GM23338 (cell line): ENCODE measurements around the gene NLN. TPM values are rescaled to one million over a fixed set of nuclear protein-coding genes. Genes with fewer than 3 reads are reported as not detected.

Experiments used
- ATAC-seq: fragments of 200-7000 bp; cut with Tn5 transposase; 3 replicates; pipeline ENCODE4 v1.9.1; 2020
- DNase-seq: peaks from one replicate; pipeline ENCODE4 v3.0.0-alpha.2; 2015; ENCODE audit warnings: low spot score
- H2AFZ ChIP-seq: fragments of 200-600 bp; sonication (generic); 2 replicates; pipeline ENCODE4 v1.8.0; 2016; ENCODE audit warnings: antibody characterized with exemption, mild to moderate bottlenecking, moderate library complexity
- H3F3A ChIP-seq: fragments of 200-600 bp; sonication (generic); replicated peaks from 2 replicates; pipeline ENCODE4 v1.8.0; 2017; ENCODE audit warnings: antibody characterized with exemption, mixed run types, low read depth
- H3K27ac ChIP-seq: fragments of 200-600 bp; sonication (generic); 2 replicates; pipeline ENCODE4 v1.6.1; 2016; ENCODE audit warnings: low read depth
- H3K27me3 ChIP-seq: fragments of 200-600 bp; sonication (generic); 2 replicates; pipeline ENCODE4 v1.8.0; 2016; ENCODE audit warnings: mild to moderate bottlenecking, mixed run types, moderate library complexity; ENCODE audit not compliant: insufficient read depth
- H3K36me3 ChIP-seq: fragments of 200-600 bp; sonication (generic); 2 replicates; pipeline ENCODE4 v1.8.0; 2016; ENCODE audit warnings: mild to moderate bottlenecking; ENCODE audit not compliant: insufficient read depth
- H3K4me1 ChIP-seq: fragments of 200-600 bp; sonication (generic); 2 replicates; pipeline ENCODE4 v1.8.0; 2016; ENCODE audit warnings: mild to moderate bottlenecking, moderate library complexity; ENCODE audit not compliant: insufficient read depth
- H3K4me2 ChIP-seq: fragments of 200-600 bp; sonication (generic); 2 replicates; pipeline ENCODE4 v1.7.1; 2017; ENCODE audit warnings: mixed run types
- H3K4me3 ChIP-seq: fragments of 200-600 bp; sonication (generic); 2 replicates; pipeline ENCODE4 v1.6.1; 2016; ENCODE audit warnings: mixed run types
- H3K79me2 ChIP-seq: fragments of 200-600 bp; sonication (generic); replicated peaks from 2 replicates; pipeline ENCODE4 v1.8.0; 2017; ENCODE audit warnings: mild to moderate bottlenecking; ENCODE audit not compliant: insufficient read depth
- H3K9me2 ChIP-seq: fragments of 200-600 bp; sonication (generic); 2 replicates; pipeline ENCODE4 v1.8.0; 2017; ENCODE audit not compliant: insufficient read depth
- H4K20me1 ChIP-seq: fragments of 200-600 bp; sonication (generic); replicated peaks from 2 replicates; pipeline ENCODE4 v1.8.0; 2017; ENCODE audit warnings: mild to moderate bottlenecking; ENCODE audit not compliant: insufficient read depth
- H3K27ac Mint-ChIP-seq: 2 replicates; pipeline ENCODE4 v1.8.0; 2020; ENCODE audit warnings: inconsistent platforms, mild to moderate bottlenecking, moderate library complexity, mixed read lengths
- H3K27me3 Mint-ChIP-seq: 3 replicates; pipeline ENCODE4 v1.8.0; 2022; ENCODE audit warnings: low read depth, mild to moderate bottlenecking, moderate library complexity, mixed read lengths, inconsistent platforms; ENCODE audit not compliant: insufficient read depth, poor library complexity
- H3K36me3 Mint-ChIP-seq: 3 replicates; pipeline ENCODE4 v1.8.0; 2021; ENCODE audit warnings: low read depth, mild to moderate bottlenecking, inconsistent platforms, moderate library complexity, mixed read lengths
- H3K4me1 Mint-ChIP-seq: 3 replicates; pipeline ENCODE4 v1.8.0; 2020; ENCODE audit warnings: mild to moderate bottlenecking, inconsistent platforms, mixed read lengths
- H3K4me3 Mint-ChIP-seq: 3 replicates; pipeline ENCODE4 v1.8.0; 2021; ENCODE audit warnings: moderate library complexity, mild to moderate bottlenecking, inconsistent platforms, mixed read lengths
- H3K9me3 Mint-ChIP-seq: 3 replicates; pipeline ENCODE4 v1.8.0; 2020; ENCODE audit warnings: moderate library complexity, mild to moderate bottlenecking, inconsistent platforms, mixed read lengths
- CREB1 ChIP-seq: fragments of 250-450 bp; sonication (Bioruptor Pico); IDR thresholded peaks from 2 replicates; pipeline ENCODE4 v1.5.0; 2020; ENCODE audit warnings: low read depth, mild to moderate bottlenecking, moderate library complexity
- CTCF ChIP-seq, 2 experiments: fragments of 200-600 bp in 1 of 2; sonication (generic) in 1 of 2; conservative IDR thresholded peaks; 2 replicates each; pipeline versions ENCODE4 v1.5.1 to v1.6.1; 2016 to 2017; ENCODE audit warnings: antibody characterized with exemption in 2 of 2, low read depth in 2 of 2, mild to moderate bottlenecking in 2 of 2, moderate library complexity in 1 of 2
- EZH2 ChIP-seq: fragments of 200-600 bp; sonication (generic); IDR thresholded peaks from one replicate; pipeline ENCODE4 v1.8.0; 2017; ENCODE audit warnings: antibody characterized with exemption, mild to moderate bottlenecking, low read depth; ENCODE audit not compliant: unreplicated experiment
- EZH2phosphoT487 ChIP-seq: fragments of 200-600 bp; sonication (generic); IDR thresholded peaks from one replicate; pipeline ENCODE4 v1.8.1; 2018; ENCODE audit warnings: antibody characterized with exemption; ENCODE audit not compliant: unreplicated experiment
- JUNB ChIP-seq: IDR thresholded peaks from one replicate; pipeline ENCODE4 v1.6.1; 2016; ENCODE audit warnings: antibody characterized with exemption; ENCODE audit not compliant: unreplicated experiment
- NANOG ChIP-seq: IDR thresholded peaks from 2 replicates; pipeline ENCODE4 v1.6.1; 2016; ENCODE audit warnings: antibody characterized with exemption, borderline replicate concordance
- POLR2AphosphoS5 ChIP-seq: IDR thresholded peaks from 2 replicates; pipeline ENCODE4 v1.6.1; 2016; ENCODE audit warnings: antibody characterized with exemption, low read depth
- STAT1 ChIP-seq: IDR thresholded peaks from one replicate; pipeline ENCODE4 v1.6.1; 2016; ENCODE audit warnings: antibody characterized with exemption; ENCODE audit not compliant: unreplicated experiment
- ZNF114 ChIP-seq: fragments of 250-450 bp; sonication (Bioruptor Pico); IDR thresholded peaks from 2 replicates; pipeline ENCODE4 v1.5.0; 2020; ENCODE audit warnings: mild to moderate bottlenecking, moderate library complexity
- ZNF331 ChIP-seq: fragments of 250-450 bp; sonication (Bioruptor Pico); IDR thresholded peaks from 2 replicates; pipeline ENCODE4 v1.5.0; 2020; ENCODE audit warnings: low read depth, mild to moderate bottlenecking, moderate library complexity
- ZNF462 ChIP-seq: fragments of 250-450 bp; sonication (Bioruptor Pico); IDR thresholded peaks from 2 replicates; pipeline ENCODE4 v1.5.0; 2020; ENCODE audit warnings: mild to moderate bottlenecking, moderate library complexity
- polyA plus RNA-seq: library from polyadenylated mRNA; unstranded; fragments of >200 nt; fragmentation: Nextera tagmentation; extraction: Ambion mirVana; gene quantifications from 2 replicates; pipeline ENCODE4 v1.2.1, GENCODE V29; 2016
- total RNA-seq: library from RNA; depleted of rRNA; stranded (reverse); fragments of >200 nt; shearing (Covaris generic); gene quantifications from 2 replicates; pipeline ENCODE4 v1.2.3, GENCODE V29; 2014

NLN gene
- total and polyA plus RNA-seq, 2 experiments from 2014 or later: 56.4 to 168 TPM

DNA sequence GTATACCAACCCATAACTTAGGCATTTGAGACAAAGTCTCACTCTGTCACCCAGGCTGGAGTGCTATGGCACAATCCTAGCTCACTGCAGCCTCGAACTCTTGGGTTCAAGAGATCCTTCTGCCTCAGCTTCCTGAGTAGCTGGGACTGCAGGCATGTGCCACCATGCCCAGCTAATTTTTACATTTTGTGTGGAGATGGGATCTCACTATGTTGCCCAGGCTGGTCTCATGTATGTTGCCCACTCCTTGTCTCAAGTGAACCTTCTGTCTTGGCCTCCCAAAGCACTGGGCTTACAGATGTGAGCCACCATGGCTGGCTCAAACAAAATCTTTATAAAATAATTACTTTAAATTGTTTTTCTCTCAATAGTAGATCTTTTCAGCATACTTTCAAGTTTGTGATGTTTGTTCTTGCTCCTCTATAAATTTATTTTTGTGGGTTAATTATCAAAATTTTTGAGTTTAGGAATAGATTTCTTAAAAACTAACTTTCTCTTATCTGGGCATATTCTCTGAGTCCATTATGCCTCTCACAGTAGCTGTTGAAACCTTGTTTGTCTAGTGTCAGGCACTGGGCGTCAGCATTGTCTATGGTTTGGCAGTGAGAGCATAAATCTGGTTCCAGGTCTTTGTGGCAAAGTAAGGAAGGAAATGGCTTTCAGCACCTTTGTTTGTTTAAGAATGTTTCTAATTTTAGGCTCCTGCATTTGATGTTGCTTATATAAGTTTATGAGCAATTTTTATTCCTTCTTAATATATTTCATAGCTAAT is 38.7 kb downstream of the NLN start:
- Mint-ChIP-seq H3K9me3 (no peaks in the 10 kb centered on the region), H3K27me3 (no peaks in the 10 kb centered on the region), H3K27ac (no peak overlapping the region), H3K4me1 (no peaks in the 10 kb centered on the region), H3K4me3 (no peak overlapping the region), H3K36me3 (peaks cover 37% of the 10 kb centered on the region)
- DNase-seq: no peak
- Histone ChIP-seq H3F3A (no peaks in the 10 kb centered on the region), H4K20me1 (peaks cover 17% of the 10 kb centered on the region; the same call in 1 of the 2 replicates), H3K36me3 (peaks cover 31% of the 10 kb centered on the region), H3K9me2 (no peaks in the 10 kb centered on the region), H3K27me3 (no peaks in the 10 kb centered on the region), H3K4me1 (no peaks in the 10 kb centered on the region), H3K4me2 (no peak overlapping the region), H3K4me3 (no peak overlapping the region), H3K27ac (no peak overlapping the region), H2AFZ (no peak overlapping the region), H3K79me2 (peaks cover 29% of the 10 kb centered on the region)
- TF ChIP-seq ZNF462: no peak
- TF ChIP-seq POLR2AphosphoS5: no peak
- no peak for ATAC-seq

DNA sequence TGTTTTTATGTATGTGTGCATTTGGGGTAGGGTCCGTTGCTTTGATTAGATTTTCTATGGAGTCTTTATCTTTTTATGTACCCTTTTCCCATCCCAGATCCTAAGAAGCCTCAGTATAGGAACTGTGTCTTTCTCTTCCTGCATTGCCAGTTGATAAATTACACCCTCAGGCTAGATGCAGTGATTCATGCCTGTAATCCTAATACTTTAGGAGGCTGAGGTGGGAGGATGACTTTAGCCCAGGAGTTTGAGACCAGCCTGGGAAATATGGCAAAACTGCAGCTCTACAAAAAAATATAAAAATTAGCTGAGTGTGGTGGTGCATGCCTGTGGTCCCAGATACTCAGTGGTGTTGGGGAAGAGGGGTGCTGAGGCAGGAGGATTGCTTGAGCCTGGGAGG is 40.2 kb downstream of the NLN start:
- H3K4me3 ChIP-seq: no peak overlapping the region
- ATAC-seq: no peak
- peaks cover 8% of the 10 kb centered on the region for H3K4me1 Mint-ChIP-seq

More for the DNA sequence above, 40.2 kb downstream of the NLN start:
- Histone ChIP-seq H3K9me2 (no peaks in the 10 kb centered on the region), H3K36me3 (peaks cover 36% of the 10 kb centered on the region), H3K79me2 (peaks cover 13% of the 10 kb centered on the region), H3K4me2 (no peak overlapping the region), H2AFZ (no peak overlapping the region), H4K20me1 (peaks cover 8% of the 10 kb centered on the region; the same call in 1 of the 2 replicates), H3K27me3 (no peaks in the 10 kb centered on the region), H3F3A (no peaks in the 10 kb centered on the region), H3K4me1 (no peaks in the 10 kb centered on the region), H3K27ac (no peak overlapping the region)
- Mint-ChIP-seq H3K4me3 (no peak overlapping the region), H3K27me3 (no peaks in the 10 kb centered on the region), H3K27ac (no peak overlapping the region), H3K36me3 (peaks cover 52% of the 10 kb centered on the region), H3K9me3 (no peaks in the 10 kb centered on the region)
- no peak for TF ChIP-seq NANOG
- TF ChIP-seq STAT1: no peak
- no peak for TF ChIP-seq EZH2
- no peak for TF ChIP-seq EZH2phosphoT487
- TF ChIP-seq POLR2AphosphoS5: no peak
- TF ChIP-seq CREB1: no peak
- TF ChIP-seq ZNF331: no peak
- no peak for TF ChIP-seq JUNB
- TF ChIP-seq ZNF114: no peak
- no peak for TF ChIP-seq CTCF (conservative IDR thresholded peaks at IDR 0.05; ENCODE audit: low read depth in 2 of 2)
- no peak for DNase-seq
